ENCODE data around the gene IFI27L2.

IFI27L2 gene

GRCh38 chr14:94097091-94097490 lies 32.3 kb downstream of the IFI27L2 start:
- Histone ChIP-seq H3K9ac (ENCODE audit: low read length) (no peak overlapping the region), H3K9me3 (ENCODE audit: low read length) (no peaks in the 10 kb centered on the region), H3K27me3 (ENCODE audit: control insufficient read depth in 1 of 2, insufficient read depth in 2 of 2, low read length in 2 of 2) (no peaks in the 10 kb centered on the region), H3K4me3 (ENCODE audit: low read depth in 1 of 2, low read length in 2 of 2) (no peak overlapping the region), H3K36me3 (ENCODE audit: insufficient read depth, low read length) (no peaks in the 10 kb centered on the region), H3K4me1 (ENCODE audit: insufficient read depth, low read length) (no peaks in the 10 kb centered on the region), H3K27ac (ENCODE audit: low read depth, low read length) (no peak overlapping the region)

GRCh38 chr14:94093418-94093817 lies 36.0 kb downstream of the IFI27L2 start:
- H3K27ac ChIP-seq (ENCODE audit: low read depth, low read length), result no peak overlapping the region
- no peak overlapping the region for H3K9ac ChIP-seq (ENCODE audit: low read length)
- H3K9me3 ChIP-seq (ENCODE audit: low read length), result no peaks in the 10 kb centered on the region
- H3K4me1 ChIP-seq (ENCODE audit: insufficient read depth, low read length), result no peaks in the 10 kb centered on the region
- H3K4me3 ChIP-seq (ENCODE audit: low read depth in 1 of 2, low read length in 2 of 2), result no peak overlapping the region
- H3K27me3 ChIP-seq (ENCODE audit: control insufficient read depth in 1 of 2, insufficient read depth in 2 of 2, low read length in 2 of 2), result no peaks in the 10 kb centered on the region
- no peaks in the 10 kb centered on the region for H3K36me3 ChIP-seq (ENCODE audit: insufficient read depth, low read length)

- Histone ChIP-seq H3K27ac (ENCODE audit: low read depth, low read length) (no peak overlapping the region), H3K27me3 (ENCODE audit: control insufficient read depth in 1 of 2, insufficient read depth in 2 of 2, low read length in 2 of 2) (no peaks in the 10 kb centered on the region), H3K36me3 (ENCODE audit: insufficient read depth, low read length) (no peaks in the 10 kb centered on the region), H3K4me3 (ENCODE audit: low read depth in 1 of 2, low read length in 2 of 2) (no peak overlapping the region), H3K4me1 (ENCODE audit: insufficient read depth, low read length) (no peaks in the 10 kb centered on the region), H3K9ac (ENCODE audit: low read length) (no peak overlapping the region), H3K9me3 (ENCODE audit: low read length) (no peaks in the 10 kb centered on the region)
Observed at GRCh38 chr14:94089479-94089878, 39.9 kb downstream of the IFI27L2 start.

GRCh38 chr14:94088516-94088915 lies 40.9 kb downstream of the IFI27L2 start:
- Histone ChIP-seq H3K27me3 (ENCODE audit: control insufficient read depth in 1 of 2, insufficient read depth in 2 of 2, low read length in 2 of 2) (no peaks in the 10 kb centered on the region), H3K27ac (ENCODE audit: low read depth, low read length) (no peak overlapping the region)

GRCh38 chr14:94087891-94088290 lies 41.5 kb downstream of the IFI27L2 start:
- Histone ChIP-seq H3K9ac (ENCODE audit: low read length) (no peak overlapping the region), H3K4me3 (ENCODE audit: low read depth in 1 of 2, low read length in 2 of 2) (no peak overlapping the region), H3K9me3 (ENCODE audit: low read length) (no peaks in the 10 kb centered on the region), H3K36me3 (ENCODE audit: insufficient read depth, low read length) (no peaks in the 10 kb centered on the region), H3K4me1 (ENCODE audit: insufficient read depth, low read length) (no peaks in the 10 kb centered on the region), H3K27ac (ENCODE audit: low read depth, low read length) (no peak overlapping the region), H3K27me3 (ENCODE audit: control insufficient read depth in 1 of 2, insufficient read depth in 2 of 2, low read length in 2 of 2) (no peaks in the 10 kb centered on the region)

More at GRCh38 chr14:94088516-94088915, 40.9 kb downstream of the IFI27L2 start:
- H3K9ac ChIP-seq (ENCODE audit: low read length), result no peak overlapping the region
- H3K9me3 ChIP-seq (ENCODE audit: low read length), result no peaks in the 10 kb centered on the region
- H3K4me1 ChIP-seq (ENCODE audit: insufficient read depth, low read length), result no peaks in the 10 kb centered on the region
- no peaks in the 10 kb centered on the region for H3K36me3 ChIP-seq (ENCODE audit: insufficient read depth, low read length)
- no peak overlapping the region for H3K4me3 ChIP-seq (ENCODE audit: low read depth in 1 of 2, low read length in 2 of 2)

- H3K9ac ChIP-seq (ENCODE audit: low read length), result peak overlapping the region; percentile 97
- no peaks in the 10 kb centered on the region for H3K27me3 ChIP-seq (ENCODE audit: control insufficient read depth in 1 of 2, insufficient read depth in 2 of 2, low read length in 2 of 2)
- H3K36me3 ChIP-seq (ENCODE audit: insufficient read depth, low read length), result peaks cover 23% of the 10 kb centered on the region
- H3K4me3 ChIP-seq (ENCODE audit: low read depth in 1 of 2, low read length in 2 of 2), result peak overlapping the region; percentile 94
- H3K9me3 ChIP-seq (ENCODE audit: low read length), result no peaks in the 10 kb centered on the region
- peak overlapping the region; percentile 25 for H3K27ac ChIP-seq (ENCODE audit: low read depth, low read length)
- peaks cover 33% of the 10 kb centered on the region for H3K4me1 ChIP-seq (ENCODE audit: insufficient read depth, low read length)
Observed at GRCh38 chr14:94081386-94081820, 48.0 kb downstream of the IFI27L2 start.

- H3K27ac ChIP-seq (ENCODE audit: low read depth, low read length), result peak within 1 kb of the TSS; percentile 81
- H3K4me3 ChIP-seq (ENCODE audit: low read depth in 1 of 2, low read length in 2 of 2), result peak within 1 kb of the TSS; percentile 94
- no peaks in the 10 kb centered on the region for H3K27me3 ChIP-seq (ENCODE audit: control insufficient read depth in 1 of 2, insufficient read depth in 2 of 2, low read length in 2 of 2)
- H3K36me3 ChIP-seq (ENCODE audit: insufficient read depth, low read length), result peaks cover 23% of the 10 kb centered on the region
- no peaks in the 10 kb centered on the region for H3K9me3 ChIP-seq (ENCODE audit: low read length)
- peak within 1 kb of the TSS; percentile 97 for H3K9ac ChIP-seq (ENCODE audit: low read length)
- H3K4me1 ChIP-seq (ENCODE audit: insufficient read depth, low read length), result peaks cover 39% of the 10 kb centered on the region
Observed at GRCh38 chr14:94080621-94081385, 48.6 kb downstream of the IFI27L2 start, which contains the start of the genes DDX24 and IFI27L1. Gene DDX24, minus strand, starts transcription at chr14:94081202. Its CDS starts 1,460 bp downstream, at chr14:94079742. Gene IFI27L1, plus strand, starts transcription at chr14:94081310. Its CDS starts 15,628 bp downstream, at chr14:94096938.

GRCh38 chr14:94079891-94080620 lies 49.3 kb downstream of the IFI27L2 start:
- H3K27ac ChIP-seq (ENCODE audit: low read depth, low read length), result peak overlapping the region; percentile 81
- peaks cover 40% of the 10 kb centered on the region for H3K4me1 ChIP-seq (ENCODE audit: insufficient read depth, low read length)
- peak overlapping the region; percentile 94 for H3K4me3 ChIP-seq (ENCODE audit: low read depth in 1 of 2, low read length in 2 of 2)
- no peaks in the 10 kb centered on the region for H3K27me3 ChIP-seq (ENCODE audit: control insufficient read depth in 1 of 2, insufficient read depth in 2 of 2, low read length in 2 of 2)
- H3K36me3 ChIP-seq (ENCODE audit: insufficient read depth, low read length), result peaks cover 23% of the 10 kb centered on the region
- peak overlapping the region; percentile 97 for H3K9ac ChIP-seq (ENCODE audit: low read length)
- H3K9me3 ChIP-seq (ENCODE audit: low read length), result no peaks in the 10 kb centered on the region

GRCh38 chr14:94077823-94078222 lies 51.6 kb downstream of the IFI27L2 start:
- Histone ChIP-seq H3K4me3 (ENCODE audit: low read depth in 1 of 2, low read length in 2 of 2) (peak overlapping the region in 1 of 2 donors; percentile 94), H3K4me1 (ENCODE audit: insufficient read depth, low read length) (peaks cover 40% of the 10 kb centered on the region), H3K36me3 (ENCODE audit: insufficient read depth, low read length) (peaks cover 23% of the 10 kb centered on the region), H3K9me3 (ENCODE audit: low read length) (no peaks in the 10 kb centered on the region), H3K27me3 (ENCODE audit: control insufficient read depth in 1 of 2, insufficient read depth in 2 of 2, low read length in 2 of 2) (no peaks in the 10 kb centered on the region), H3K27ac (ENCODE audit: low read depth, low read length) (no peak overlapping the region), H3K9ac (ENCODE audit: low read length) (no peak overlapping the region)
